Lung (tissue), 12 donors: ENCODE data around the gene GALP. TPM values are rescaled to one million over a fixed set of nuclear protein-coding genes. Genes with fewer than 3 reads are reported as not detected.
"Not testable (repeated sequence)": the region's sequence is repeated elsewhere in the genome, so short reads cannot be mapped to it uniquely, and the experiment has no call there.

Experiments used
- ATAC-seq: fragments of 200-7000 bp; cut with Tn5 transposase; one replicate; pipeline ENCODE4 v1.9.1; 2020; ENCODE audit warnings: moderate number of reproducible peaks; ENCODE audit not compliant: insufficient read depth, low FRiP score
- DNase-seq, 3 donors: peaks; one replicate each; pipeline ENCODE4 v3.0.0-alpha.2; 2013 to 2017
- H3K27ac ChIP-seq, 2 donors: one replicate each; pipeline ENCODE4 v1.5.1; 2013; ENCODE audit warnings: mild to moderate bottlenecking in 2 of 2, moderate library complexity in 2 of 2, control low read depth in 1 of 2, inconsistent platforms in 1 of 2, low read depth in 1 of 2, low read length in 1 of 2
- H3K27me3 ChIP-seq, 3 donors: one replicate each; pipeline ENCODE4 v1.5.1; 2013; ENCODE audit warnings: low read length in 2 of 3; ENCODE audit not compliant: control insufficient read depth in 3 of 3, insufficient read depth in 3 of 3
- H3K36me3 ChIP-seq, 4 donors: one replicate each; pipeline ENCODE4 v1.5.1; 2013; ENCODE audit warnings: low read length in 4 of 4, mild to moderate bottlenecking in 1 of 4, moderate library complexity in 1 of 4; ENCODE audit not compliant: control insufficient read depth in 4 of 4, insufficient read depth in 4 of 4
- H3K4me1 ChIP-seq, 5 donors: one replicate each; pipeline ENCODE4 v1.5.1; 2013; ENCODE audit warnings: low read length in 5 of 5, mild to moderate bottlenecking in 2 of 5, moderate library complexity in 1 of 5; ENCODE audit not compliant: control insufficient read depth in 5 of 5, insufficient read depth in 5 of 5
- H3K4me3 ChIP-seq: one replicate; pipeline ENCODE4 v1.5.1; 2013; ENCODE audit warnings: mild to moderate bottlenecking, control low read depth, moderate library complexity
- H3K9ac ChIP-seq, 2 donors: one replicate each; pipeline ENCODE4 v1.5.1; 2013; ENCODE audit warnings: low read length in 2 of 2, control low read depth in 1 of 2; ENCODE audit not compliant: insufficient read depth in 1 of 2
- H3K9me3 ChIP-seq, 4 donors: one replicate each; pipeline ENCODE4 v1.5.1; 2013; ENCODE audit warnings: low read length in 3 of 4, mild to moderate bottlenecking in 1 of 4, moderate library complexity in 1 of 4; ENCODE audit not compliant: control insufficient read depth in 4 of 4, insufficient read depth in 3 of 4
- CTCF ChIP-seq: IDR thresholded peaks from 2 replicates; pipeline ENCODE4 v1.5.1; 2012; ENCODE audit warnings: mild to moderate bottlenecking; ENCODE audit errors: control extremely low read depth, extremely low read depth
- WGBS, 2 donors: extraction: QIAGEN DNeasy Blood & Tissue Kit; methylation state at CpG; one replicate each; pipeline ENCODE4 v1.1.7; 2013; 5-methylcytosine and 5-hydroxymethylcytosine counted together
- polyA plus RNA-seq, 2 donors: library from polyadenylated mRNA; stranded (reverse); fragments of 200-250 nt; gene quantifications; one replicate each; pipeline ENCODE4 v1.2.1, GENCODE V29; 2013
- total RNA-seq, 2 donors: library from RNA; depleted of rRNA in 1 of 2; stranded (reverse); fragments of >200 nt in 1 of 2; gene quantifications; one replicate each; pipeline ENCODE4 v1.2.1, GENCODE V29; 2014 to 2021
- donor health status: control.
- donor health status: control.
- donor health status: Bipolar disorder and iron deficiency.
- donor health status: healthy.
- donor health status: DM: yes; HTN: yes; CAD: no.

Gene GALP
- total and polyA plus RNA-seq, 4 donors: not detected

- no peak overlapping the region for H3K4me3 ChIP-seq
- H3K9ac ChIP-seq: no peak overlapping the region
- no peaks in the 10 kb centered on the region for H3K36me3 ChIP-seq
- no peaks in the 10 kb centered on the region for H3K9me3 ChIP-seq
- 83 to 93% methylated on average over 10 of the region's 10 CpGs for WGBS, 2 donors
- no peak for TF ChIP-seq CTCF
- no peak for ATAC-seq
- H3K4me1 ChIP-seq: no peaks in the 10 kb centered on the region
- no peak for DNase-seq
- no peaks in the 10 kb centered on the region for H3K27me3 ChIP-seq
- H3K27ac ChIP-seq: no peak overlapping the region
These were observed 15.9 kb downstream of the GALP start for GRCh38 chr19:56191711-56192110.

- no peaks in the 10 kb centered on the region for H3K4me1 ChIP-seq
- H3K9me3 ChIP-seq: no peaks in the 10 kb centered on the region
- DNase-seq (no peak), ATAC-seq (no peak)
- WGBS, 2 donors: 89 to 93% methylated on average over 12 of the region's 12 CpGs
- no peaks in the 10 kb centered on the region for H3K36me3 ChIP-seq
- no peak overlapping the region for H3K4me3 ChIP-seq
- no peak overlapping the region for H3K27ac ChIP-seq
- H3K9ac ChIP-seq: no peak overlapping the region
- no peak for TF ChIP-seq CTCF
- no peaks in the 10 kb centered on the region for H3K27me3 ChIP-seq
These were observed 18.3 kb downstream of the GALP start for GRCh38 chr19:56193981-56194640.

GRCh38 chr19:56197646-56198045 is 21.8 kb downstream of the GALP start, which contains the start of gene ZSCAN5B:
ZSCAN5B (minus strand) TSS chr19:56197783; CDS start chr19:56193052, 4,731 bp downstream.
- H3K9me3 ChIP-seq, ATAC-seq, H3K4me3 ChIP-seq, H3K4me1 ChIP-seq, H3K9ac ChIP-seq, H3K36me3 ChIP-seq, DNase-seq, H3K27ac ChIP-seq, H3K27me3 ChIP-seq: not testable (repeated sequence)
- 88 to 91% methylated on average over 23 of the region's 23 CpGs for WGBS, 2 donors

GRCh38 chr19:56199687-56200086 is 23.9 kb downstream of the GALP start:
- no peak for TF ChIP-seq CTCF
- Histone ChIP-seq H3K27ac (no peak overlapping the region), H3K36me3 (no peaks in the 10 kb centered on the region), H3K4me3 (no peak overlapping the region), H3K27me3 (no peaks in the 10 kb centered on the region), H3K9me3 (no peaks in the 10 kb centered on the region), H3K4me1 (no peaks in the 10 kb centered on the region), H3K9ac (no peak overlapping the region)
- ATAC-seq (no peak), DNase-seq (no peak)
- 67 to 69% methylated on average over 7 of the region's 7 CpGs for WGBS, 2 donors
